K562 (cell line): ENCODE results near the gene FGFR4. TPM values are rescaled to one million over a fixed set of nuclear protein-coding genes. Genes with fewer than 3 reads are reported as not detected.
A peak's percentile ranks its signal among the peaks of the same experiment; 100 is the strongest.

ENCODE experiments used
- ARID2 ChIP-seq: fragments of 450-650 bp; IDR thresholded peaks from 2 replicates; pipeline ENCODE4 v1.6.1; 2017; ENCODE audit warnings: antibody characterized with exemption, mild to moderate bottlenecking
- CBFA2T2 ChIP-seq: fragments of 450-650 bp; conservative IDR thresholded peaks from 2 replicates; pipeline ENCODE4 v1.6.1; 2017; ENCODE audit warnings: mild to moderate bottlenecking
- CHCHD3 ChIP-seq: fragments of 250-450 bp; sonication (Bioruptor Pico); IDR thresholded peaks from 2 replicates; pipeline ENCODE4 v2.1.2; 2022; ENCODE audit warnings: mild to moderate bottlenecking
- CHD1 ChIP-seq: fragments of 200-600 bp; sonication (generic); IDR thresholded peaks from one replicate; pipeline ENCODE4 v1.6.1; 2012; ENCODE audit warnings: mild to moderate bottlenecking, moderate library complexity, low read length, inconsistent platforms
- E2F1 ChIP-seq: sonication (generic); formaldehyde crosslinking; IDR thresholded peaks from 2 replicates; pipeline ENCODE4 v1.8.1; 2023; ENCODE audit warnings: mild to moderate bottlenecking, missing genetic modification reagents, moderate library complexity
- E2F3 ChIP-seq: fragments of 250-450 bp; sonication (Bioruptor Pico); IDR thresholded peaks from 2 replicates; pipeline ENCODE4 v1.4.0; 2020; ENCODE audit warnings: mild to moderate bottlenecking
- HDAC1 ChIP-seq, 2 experiments: fragments of 450-650 bp; IDR thresholded peaks; 2 replicates each; pipeline ENCODE4 v1.6.1; 2016 to 2017; ENCODE audit warnings: inconsistent platforms in 1 of 2, mild to moderate bottlenecking in 1 of 2, moderate library complexity in 1 of 2
- HDGF ChIP-seq: fragments of 450-650 bp; IDR thresholded peaks from 2 replicates; pipeline ENCODE4 v1.6.1; 2016
- HMG20A ChIP-seq: fragments of 450-650 bp; formaldehyde crosslinking; conservative IDR thresholded peaks from 2 replicates; pipeline ENCODE4 v1.4.0; 2020; ENCODE audit warnings: mild to moderate bottlenecking, mixed read lengths
- MEIS2 ChIP-seq: fragments of 450-650 bp; IDR thresholded peaks from 2 replicates; pipeline ENCODE4 v1.6.1; 2014; ENCODE audit warnings: mild to moderate bottlenecking; ENCODE audit not compliant: partially characterized antibody
- MLLT1 ChIP-seq, 2 experiments: fragments of 450-650 bp; IDR thresholded peaks; 2 replicates each; pipeline ENCODE4 v1.6.1; 2016
- NCOA1 ChIP-seq: fragments of 450-650 bp; IDR thresholded peaks from 2 replicates; pipeline ENCODE4 v1.6.1; 2016; ENCODE audit warnings: low read depth
- POLR3A ChIP-seq: IDR thresholded peaks from 2 replicates; pipeline ENCODE4 v1.6.1; 2011; ENCODE audit warnings: borderline replicate concordance, mild to moderate bottlenecking, moderate library complexity; ENCODE audit not compliant: insufficient read length, insufficient read depth; ENCODE audit errors: extremely low read depth
- RBFOX2 ChIP-seq: fragments of 200-400 bp; formaldehyde crosslinking; IDR thresholded peaks from 2 replicates; pipeline ENCODE4 v1.6.1; 2017; ENCODE audit warnings: low read depth, mild to moderate bottlenecking, low read length, moderate library complexity
- RBM34 ChIP-seq: fragments of 200-400 bp; formaldehyde crosslinking; IDR thresholded peaks from 2 replicates; pipeline ENCODE4 v1.6.1; 2018; ENCODE audit warnings: low read length, borderline replicate concordance; ENCODE audit not compliant: insufficient read depth
- RFX7 ChIP-seq: fragments of 250-450 bp; sonication (Bioruptor Pico); IDR thresholded peaks from 2 replicates; pipeline ENCODE4 v1.5.1; 2021; ENCODE audit warnings: mild to moderate bottlenecking
- RHOXF2B ChIP-seq: fragments of 250-450 bp; sonication (Bioruptor Pico); conservative IDR thresholded peaks from 2 replicates; pipeline ENCODE4 v1.5.1; 2021
- SMAD4 ChIP-seq: fragments of 250-450 bp; sonication (Bioruptor Pico); conservative IDR thresholded peaks from 2 replicates; pipeline ENCODE4 v1.8.0; 2021; ENCODE audit warnings: inconsistent platforms, mild to moderate bottlenecking, moderate library complexity
- SOX6 ChIP-seq: fragments of 450-650 bp; IDR thresholded peaks from 2 replicates; pipeline ENCODE4 v1.6.1; 2014; ENCODE audit warnings: mild to moderate bottlenecking
- SREBF1 ChIP-seq: fragments of 150-350 bp; IDR thresholded peaks from 2 replicates; pipeline ENCODE4 v1.6.1; 2014; ENCODE audit warnings: antibody characterized with exemption, low read depth, low read length, borderline replicate concordance
- STAG1 ChIP-seq: sonication (generic); formaldehyde crosslinking; IDR thresholded peaks from 2 replicates; pipeline ENCODE4 v1.5.0; 2020; ENCODE audit warnings: missing genetic modification reagents, borderline replicate concordance
- VEZF1 ChIP-seq: fragments of 200-800 bp; sonication (Bioruptor generic); IDR thresholded peaks from 2 replicates; pipeline ENCODE4 v1.6.1; 2017; ENCODE audit warnings: missing genetic modification characterization, missing compliant biosample characterization
- XRCC4 ChIP-seq: IDR thresholded peaks from one replicate; pipeline ENCODE4 v1.6.1; 2011; ENCODE audit not compliant: insufficient read depth, insufficient read length; ENCODE audit errors: extremely low read depth
- ZBTB12 ChIP-seq: fragments of 250-450 bp; sonication (Bioruptor Pico); IDR thresholded peaks from 2 replicates; pipeline ENCODE4 v1.4.0; 2020
- ZKSCAN8 ChIP-seq: fragments of 200-800 bp; sonication (Bioruptor generic); IDR thresholded peaks from 2 replicates; pipeline ENCODE4 v1.6.1; 2016; ENCODE audit warnings: missing genetic modification characterization, missing compliant biosample characterization
- ZNF224 ChIP-seq: sonication (generic); formaldehyde crosslinking; IDR thresholded peaks from 2 replicates; pipeline ENCODE4 v1.8.0; 2022; ENCODE audit warnings: mild to moderate bottlenecking, missing genetic modification reagents
- polyA plus RNA-seq, 8 experiments: library from polyadenylated mRNA; depleted of rRNA in 4 of 8; stranded (reverse) in 5 of 8; unstranded in 3 of 8; fragments of >200 nt; fragmentation: Nextera tagmentation in 2 of 8; fragmentation: Illumina TruSeq in 1 of 8; extraction: Ambion mirVana in 2 of 8; extraction: Trizol in 1 of 8; gene quantifications; 2 replicates each; pipeline versions ENCODE4 v1.2.1 to v1.2.3, GENCODE V29; 2011 to 2014; ENCODE audit warnings: inconsistent platforms in 1 of 8, missing spikeins in 1 of 8
- total RNA-seq, 7 experiments: library from RNA; depleted of rRNA in 6 of 7; stranded (reverse); fragments of >200 nt in 6 of 7; fragmentation: Illumina TruSeq in 2 of 7; extraction: Trizol in 2 of 7; gene quantifications; 2 replicates each; pipeline versions ENCODE4 v1.2.1 to v1.2.3, GENCODE V29; 2011 to 2021; ENCODE audit warnings: low replicate concordance in 1 of 7

Gene FGFR4
- total and polyA plus RNA-seq, 9 of the 15 experiments (the other 6 are each of a cell fraction or from before 2014, with no cell fraction given), result 0.76 to 35.4 (median 7.5) TPM

- no peak for TF ChIP-seq MLLT1 (IDR thresholded peaks at IDR 0.05)
- peak; percentile 86 for TF ChIP-seq VEZF1 (CRISPR knock-in tag)
- TF ChIP-seq HDGF, result no peak
- TF ChIP-seq RBM34, result peak; percentile 98
- no peak for TF ChIP-seq ZBTB12 (CRISPR knock-in tag)
- TF ChIP-seq STAG1 (CRISPR knock-in tag), result no peak
- TF ChIP-seq NCOA1, result 0 out of 2 replicates have a peak, but pooled peaks have one; percentile 20
- no peak for TF ChIP-seq E2F3 (CRISPR knock-in tag)
- TF ChIP-seq CBFA2T2, result no peak
- no peak for TF ChIP-seq ZNF224
- TF ChIP-seq E2F1 (CRISPR knock-in tag), result no peak
- TF ChIP-seq RHOXF2B (CRISPR knock-in tag), result no peak
- TF ChIP-seq CHCHD3 (CRISPR knock-in tag), result no peak
- no peak for TF ChIP-seq XRCC4
- peak; percentile 45 to 91; a peak in 3 of 4 replicates for TF ChIP-seq HDAC1 (IDR thresholded peaks at IDR 0.05)
- no peak for TF ChIP-seq HMG20A (CRISPR knock-in tag)
- TF ChIP-seq RBFOX2, result peak; percentile 68
- no peak for TF ChIP-seq CHD1
- no peak for TF ChIP-seq SREBF1
- no peak for TF ChIP-seq ZKSCAN8
- TF ChIP-seq POLR3A, result no peak
- TF ChIP-seq SOX6, result no peak
- no peak for TF ChIP-seq ARID2
- TF ChIP-seq SMAD4 (CRISPR knock-in tag), result no peak; the same call in none of the 2 replicates
- no peak for TF ChIP-seq RFX7
- TF ChIP-seq MEIS2, result no peak
Observed at GRCh38 chr5:177086654-177087397, at the start of gene FGFR4 (continued).
